ENCODE measurements around the gene ESR2. TPM values are rescaled to one million over a fixed set of nuclear protein-coding genes. Genes with fewer than 3 reads are reported as not detected.
A peak's percentile ranks its signal among the peaks of the same experiment; 100 is the strongest.
"Not testable (repeated sequence)": the region's sequence is repeated elsewhere in the genome, so short reads cannot be mapped to it uniquely, and the experiment has no call there.

ESR2 gene
- 0.27 TPM in 1 of 2 replicates, not detected in the other for total RNA-seq (2014; rRNA removed; shearing (Covaris generic); ENCODE audit: low replicate concordance)

DNA sequence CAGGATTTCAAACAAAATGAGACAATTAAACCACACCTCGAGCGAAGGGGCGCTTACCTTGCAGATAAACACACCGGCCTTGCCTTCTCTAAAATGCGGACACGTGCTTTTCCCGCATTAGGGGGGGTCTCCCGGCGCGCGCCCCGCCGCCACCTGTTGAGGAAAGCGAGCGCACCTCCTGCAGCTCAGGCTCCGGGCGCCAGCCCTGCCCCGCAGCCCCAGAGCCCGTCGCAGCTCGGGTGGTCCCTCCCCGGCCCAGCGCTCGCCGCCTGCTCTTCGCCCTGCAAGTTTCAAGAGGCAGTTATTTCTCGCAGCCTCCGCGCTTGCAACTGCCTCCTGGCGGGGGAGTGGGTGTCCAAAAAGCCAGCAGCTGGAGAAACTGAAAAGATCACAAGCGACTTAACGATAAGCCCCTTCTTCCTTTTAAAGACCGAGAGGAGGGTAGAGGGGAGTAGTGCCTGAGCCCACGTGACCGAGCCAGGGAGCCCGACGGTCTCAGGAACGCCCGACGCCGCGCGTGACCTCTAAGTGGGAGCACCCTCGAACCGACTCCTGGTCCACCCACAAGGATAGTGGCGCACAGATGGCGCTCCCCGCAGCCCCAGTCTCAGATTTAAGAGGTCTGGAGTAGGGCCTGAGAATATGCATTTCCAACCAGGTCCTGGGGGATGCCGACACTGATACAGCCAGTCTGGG is at the start of gene ESR2:
Gene ESR2, minus strand, starts transcription at position 396 of the 696 bp plus-strand sequence. CDS start 11,386 bp downstream, outside the sequence.
- in situ Hi-C loops (cut with HindIII; ENCODE audit: low pct_unique_long_range_greater_than_20kb, low sequenced_read_pairs), result no loop called here
- DNase-seq (ENCODE audit: low read depth), result no peak

DNA sequence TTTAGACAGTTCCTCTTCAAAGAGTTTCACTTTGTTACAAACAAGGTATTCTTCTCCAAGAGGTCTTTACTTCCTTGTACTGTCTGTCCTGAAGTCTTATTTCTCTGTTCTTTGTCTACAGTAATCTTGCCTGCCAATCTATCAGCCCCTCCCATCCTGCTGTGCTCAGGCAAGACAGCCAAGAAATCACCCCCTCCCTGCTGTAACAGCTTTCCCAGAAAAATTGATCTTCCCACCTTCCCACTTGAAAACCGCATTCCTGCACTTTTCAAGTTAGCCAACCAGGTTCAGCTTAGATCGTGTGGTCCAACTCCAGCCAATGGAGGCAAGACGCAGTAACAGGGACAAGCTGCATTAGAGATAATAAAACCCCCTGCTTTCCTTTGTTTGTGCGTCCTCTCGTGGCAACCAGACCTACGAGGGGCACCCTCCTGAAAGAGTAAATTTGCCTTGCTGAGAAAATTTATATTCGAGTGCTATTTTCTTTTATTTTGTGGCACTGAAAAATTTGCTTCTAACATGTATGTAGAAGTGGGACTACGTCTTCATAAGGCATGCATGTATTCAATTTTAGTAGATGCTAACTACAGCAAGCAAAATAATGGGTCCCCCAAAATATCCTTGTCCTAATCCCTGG is 46.5 kb upstream of the ESR2 start:
- in situ Hi-C loops (cut with HindIII; ENCODE audit: low pct_unique_long_range_greater_than_20kb, low sequenced_read_pairs), result no loop called here
- no peak for DNase-seq (ENCODE audit: low read depth)

DNA sequence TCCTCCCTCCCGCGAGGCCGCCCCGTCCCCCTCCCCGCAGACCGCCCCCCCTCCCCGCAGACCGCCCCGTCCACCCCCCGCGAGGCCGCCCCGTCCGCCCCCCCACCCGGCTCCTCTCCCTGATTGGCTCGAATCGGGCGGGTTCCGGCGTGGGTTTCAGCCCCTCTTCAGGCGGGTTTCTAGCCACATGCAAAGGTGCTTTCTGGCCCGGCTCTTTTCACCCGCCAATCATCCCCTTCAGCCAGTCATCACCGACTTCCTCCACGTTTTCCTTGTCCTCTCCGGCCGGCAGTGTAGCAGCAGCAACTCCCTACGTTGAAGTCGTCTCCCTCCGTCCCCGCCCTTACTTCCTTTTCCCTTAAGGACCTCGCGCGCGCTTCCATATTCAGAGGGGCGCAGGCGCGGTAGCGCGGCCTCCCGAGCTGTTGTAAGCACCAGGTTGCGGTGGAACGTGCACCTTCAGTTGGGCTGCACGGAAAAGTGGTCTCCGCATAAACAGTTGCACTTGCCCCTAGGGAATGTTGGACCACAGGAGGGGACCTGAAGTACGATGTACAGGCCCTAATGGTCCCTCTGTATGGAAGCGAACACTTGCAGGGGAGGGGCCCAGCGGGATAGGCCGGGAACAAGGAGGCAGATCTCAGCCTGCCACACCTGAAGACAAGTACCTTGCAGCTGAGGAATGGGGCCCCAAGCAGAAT is 44.6 kb upstream of the ESR2 start:
- in situ Hi-C loops (cut with HindIII; ENCODE audit: low pct_unique_long_range_greater_than_20kb, low sequenced_read_pairs), result no loop called here
- DNase-seq (ENCODE audit: low read depth), result peak; percentile 96

DNA sequence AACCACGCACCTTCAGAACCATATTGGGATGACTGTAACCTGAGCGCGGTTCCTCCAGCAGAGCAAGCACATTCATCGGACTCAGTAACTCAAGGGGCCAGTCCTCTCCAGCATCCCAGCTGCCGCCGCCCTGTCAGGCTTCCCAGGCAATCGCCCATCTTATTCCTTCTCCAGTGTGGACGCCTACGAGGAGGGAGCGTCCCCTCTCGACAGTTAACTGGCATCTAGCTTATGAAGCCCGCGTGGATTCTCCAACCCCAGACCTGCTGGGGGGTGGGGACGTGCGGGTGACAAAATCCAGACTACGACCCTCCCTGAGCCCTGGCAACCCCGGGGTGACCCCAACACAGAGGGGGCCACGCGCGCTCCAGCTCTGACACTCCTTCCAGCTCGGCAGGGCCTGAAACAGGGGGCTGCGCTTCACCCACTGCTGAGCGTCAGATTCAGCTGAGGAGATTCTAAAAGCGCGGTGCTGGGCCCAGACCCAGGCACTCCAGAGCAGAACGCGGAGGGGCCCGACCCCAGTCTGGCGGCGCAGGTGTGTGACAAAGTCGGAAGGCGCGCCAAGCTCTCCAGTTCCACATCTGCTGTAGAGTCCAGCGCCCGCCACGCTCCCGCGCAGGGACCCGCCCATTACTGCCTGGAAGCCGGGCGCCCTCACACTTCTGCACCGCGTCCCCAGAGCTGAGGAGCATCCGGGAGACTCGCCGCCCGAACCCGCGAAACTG is 43.9 kb upstream of the ESR2 start:
- in situ Hi-C loops (cut with HindIII; ENCODE audit: low pct_unique_long_range_greater_than_20kb, low sequenced_read_pairs), result no loop called here
- peak; percentile 64 for DNase-seq (ENCODE audit: low read depth)

DNA sequence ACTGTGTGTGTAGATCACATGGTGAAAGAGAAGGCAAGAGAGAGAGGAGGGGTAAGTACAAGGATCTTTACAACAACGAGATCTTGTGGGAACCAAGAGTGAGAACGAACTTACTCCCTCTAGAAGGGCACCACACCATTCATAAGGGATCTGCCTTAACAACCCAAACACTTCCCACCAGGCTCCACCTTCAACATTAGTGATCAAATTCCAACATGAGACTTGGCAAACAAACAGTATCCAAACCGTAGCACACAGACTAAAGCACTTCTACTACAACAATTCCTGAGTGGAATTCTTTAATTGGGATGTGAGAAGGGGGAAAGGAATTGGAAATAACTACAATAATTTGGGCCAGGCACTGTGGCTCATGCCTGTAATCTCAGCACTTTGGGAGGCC is 35.0 kb upstream of the ESR2 start:
- DNase-seq (ENCODE audit: low read depth), result no peak
- in situ Hi-C loops (cut with HindIII; ENCODE audit: low pct_unique_long_range_greater_than_20kb, low sequenced_read_pairs), result no loop called here

DNA sequence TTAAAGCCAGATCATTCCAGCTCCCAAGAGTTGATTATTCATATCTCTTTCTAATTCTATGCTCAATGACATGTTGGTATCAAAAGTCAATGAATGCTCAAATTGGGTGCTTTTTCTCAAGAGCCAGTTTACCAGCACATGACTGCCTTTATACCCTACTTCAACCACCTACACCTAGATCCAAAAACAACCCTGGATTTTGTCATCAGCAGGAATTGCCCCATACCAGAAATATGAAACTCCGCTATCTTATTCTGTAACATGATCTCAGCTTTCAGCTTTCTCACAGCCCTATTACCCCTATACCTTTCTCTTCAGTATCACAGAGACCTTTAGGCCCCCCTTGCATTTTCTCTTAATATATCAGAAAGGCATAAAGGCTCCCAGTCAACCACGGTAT is 32.3 kb upstream of the ESR2 start:
- in situ Hi-C loops (cut with HindIII; ENCODE audit: low pct_unique_long_range_greater_than_20kb, low sequenced_read_pairs), result no loop called here
- no peak for DNase-seq (ENCODE audit: low read depth)

DNA sequence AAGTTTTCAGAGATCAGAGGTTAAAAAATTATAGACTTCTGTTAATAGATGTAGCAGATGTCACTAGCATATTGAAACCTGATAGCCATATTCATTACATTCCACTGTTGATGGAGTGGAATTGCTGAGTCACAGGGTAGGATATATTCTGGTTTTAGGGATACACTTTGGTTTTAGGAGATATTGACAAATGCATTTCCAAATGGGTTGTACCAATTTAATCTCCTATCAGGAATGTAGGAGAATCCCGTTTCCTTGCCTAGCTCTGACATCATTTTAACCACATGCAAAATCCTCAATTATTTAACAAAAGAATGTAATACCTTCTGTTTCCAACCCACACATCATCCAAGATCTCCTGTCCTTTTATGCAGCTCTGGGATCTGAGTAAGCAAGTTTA is 30.7 kb upstream of the ESR2 start:
- DNase-seq (ENCODE audit: low read depth), result no peak
- in situ Hi-C loops (cut with HindIII; ENCODE audit: low pct_unique_long_range_greater_than_20kb, low sequenced_read_pairs), result no loop called here

DNA sequence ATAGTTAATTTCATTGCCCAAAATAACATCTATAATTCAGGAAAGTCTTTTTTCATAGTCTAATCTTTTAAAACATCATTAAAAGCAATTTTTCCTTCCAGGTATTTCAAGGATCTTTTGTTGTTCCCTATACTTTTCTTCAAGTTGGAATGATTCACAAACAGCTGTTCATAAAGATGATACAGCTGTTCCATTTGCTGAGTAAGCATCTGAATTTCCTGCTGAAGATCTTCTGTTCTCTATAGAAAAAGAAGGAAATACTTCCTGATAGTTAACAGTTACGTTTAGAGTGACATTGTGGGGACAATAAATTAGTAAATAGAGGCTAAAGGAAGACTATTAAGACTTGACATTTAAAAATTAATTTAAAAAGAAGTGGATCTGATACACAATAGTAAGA is 30.3 kb upstream of the ESR2 start:
- in situ Hi-C loops (cut with HindIII; ENCODE audit: low pct_unique_long_range_greater_than_20kb, low sequenced_read_pairs), result no loop called here

DNA sequence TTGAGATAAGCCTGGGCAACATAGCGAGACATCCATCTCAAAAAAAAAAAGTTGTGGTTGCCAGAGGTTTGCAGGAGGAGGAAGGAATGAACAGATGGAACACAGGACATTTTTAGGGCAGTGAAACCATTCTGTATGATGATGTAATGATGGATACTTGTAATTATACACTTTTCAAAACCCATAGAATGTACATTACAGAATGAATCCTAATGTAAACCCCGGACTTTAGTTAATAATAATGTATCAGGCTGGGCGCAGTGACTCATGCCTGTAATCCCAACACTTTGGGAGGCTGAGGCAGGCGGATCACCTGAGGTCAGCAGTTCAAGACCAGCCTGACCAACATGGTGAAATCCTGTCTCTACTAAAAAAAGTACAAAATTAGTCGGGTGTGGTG is 26.2 kb upstream of the ESR2 start:
- DNase-seq (ENCODE audit: low read depth); in situ Hi-C loops (cut with HindIII; ENCODE audit: low pct_unique_long_range_greater_than_20kb, low sequenced_read_pairs): not testable (repeated sequence)

More for the DNA sequence above, 30.3 kb upstream of the ESR2 start:
- no peak for DNase-seq (ENCODE audit: low read depth)

DNA sequence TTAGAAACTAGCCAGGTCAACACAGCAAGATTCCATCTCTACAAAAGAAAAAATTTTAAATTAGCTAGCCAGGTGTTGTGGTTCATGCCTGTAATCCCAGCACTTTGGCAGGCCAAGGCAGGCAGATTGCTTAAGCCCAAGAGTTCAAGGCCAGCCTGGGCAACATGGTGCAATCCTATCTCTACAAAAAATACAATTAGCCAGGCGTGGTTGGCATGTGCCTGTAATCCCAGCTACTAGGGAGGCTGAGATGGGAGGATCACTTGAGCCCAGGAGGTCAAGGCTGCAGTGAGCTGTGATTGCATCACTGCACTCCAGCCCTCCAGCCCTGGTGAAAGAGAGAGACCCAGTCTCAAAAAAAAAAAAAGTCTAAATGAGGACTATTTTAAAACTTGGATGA is 24.5 kb upstream of the ESR2 start:
- in situ Hi-C loops (cut with HindIII; ENCODE audit: low pct_unique_long_range_greater_than_20kb, low sequenced_read_pairs); DNase-seq (ENCODE audit: low read depth): not testable (repeated sequence)

DNA sequence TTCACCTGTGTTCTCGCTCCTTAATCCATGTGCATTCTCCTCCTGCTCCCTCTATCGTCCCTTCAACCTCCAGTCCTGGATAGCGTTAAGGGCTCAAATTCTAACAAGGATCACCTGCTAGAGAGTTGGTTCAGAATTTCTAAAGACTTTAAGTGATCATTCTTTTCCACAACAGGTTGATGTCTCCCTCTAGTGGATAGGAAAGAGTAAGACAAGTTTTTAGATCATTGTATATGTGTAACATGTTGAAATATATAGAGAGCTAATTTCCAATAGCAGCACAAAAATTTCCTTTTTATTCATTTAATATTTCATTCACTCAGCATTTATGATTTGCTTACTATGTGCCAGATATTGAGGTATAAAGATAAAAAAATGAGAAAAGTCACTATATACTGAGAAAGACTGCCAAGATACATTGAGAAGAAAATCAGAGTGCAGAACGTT is 9.3 kb upstream of the ESR2 start:
- DNase-seq (ENCODE audit: low read depth), result peak; percentile 51
- in situ Hi-C loops (cut with HindIII; ENCODE audit: low pct_unique_long_range_greater_than_20kb, low sequenced_read_pairs), result no loop called here

DNA sequence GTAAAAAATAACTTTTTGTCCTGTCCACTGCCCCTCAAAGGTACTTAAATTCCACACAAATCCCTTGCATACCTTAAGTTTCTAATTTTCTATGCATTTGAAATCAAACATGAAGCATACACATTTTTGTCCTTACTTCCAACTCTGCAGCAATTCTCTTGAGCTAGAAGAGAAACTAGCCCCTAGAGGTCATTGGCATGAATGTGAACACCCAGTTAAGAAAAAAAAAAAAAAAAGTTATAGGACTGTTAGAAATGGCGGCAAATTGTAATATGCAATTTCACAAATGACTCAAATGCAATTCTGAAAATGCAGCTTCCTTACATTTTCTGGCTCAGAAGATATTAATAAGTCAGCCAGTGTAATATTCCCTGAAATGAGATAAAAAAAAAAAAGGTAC is 4.6 kb upstream of the ESR2 start:
- in situ Hi-C loops (cut with HindIII; ENCODE audit: low pct_unique_long_range_greater_than_20kb, low sequenced_read_pairs), result no loop called here
- no peak for DNase-seq (ENCODE audit: low read depth)

DNA sequence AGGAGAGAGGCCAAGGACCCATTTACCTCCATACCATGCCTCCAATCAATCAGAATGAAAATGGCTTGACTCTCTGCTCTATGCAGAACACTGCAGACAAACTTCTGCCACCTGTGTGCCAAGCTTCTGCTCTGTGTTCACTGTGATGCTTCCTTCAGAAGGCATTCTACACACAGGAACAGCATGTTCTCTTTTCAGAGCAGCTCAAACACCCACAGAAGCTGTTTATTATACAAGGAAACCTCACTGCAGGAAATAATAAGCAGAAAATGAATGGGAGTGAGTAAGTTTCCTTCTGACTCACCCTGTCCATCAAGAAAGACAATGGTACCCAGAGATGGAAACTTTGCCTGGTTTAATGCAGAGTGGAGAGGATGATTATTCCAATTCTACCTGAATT is 2.4 kb upstream of the ESR2 start:
- DNase-seq (ENCODE audit: low read depth), result peak; percentile 11
- in situ Hi-C loops (cut with HindIII; ENCODE audit: low pct_unique_long_range_greater_than_20kb, low sequenced_read_pairs), result no loop called here

DNA sequence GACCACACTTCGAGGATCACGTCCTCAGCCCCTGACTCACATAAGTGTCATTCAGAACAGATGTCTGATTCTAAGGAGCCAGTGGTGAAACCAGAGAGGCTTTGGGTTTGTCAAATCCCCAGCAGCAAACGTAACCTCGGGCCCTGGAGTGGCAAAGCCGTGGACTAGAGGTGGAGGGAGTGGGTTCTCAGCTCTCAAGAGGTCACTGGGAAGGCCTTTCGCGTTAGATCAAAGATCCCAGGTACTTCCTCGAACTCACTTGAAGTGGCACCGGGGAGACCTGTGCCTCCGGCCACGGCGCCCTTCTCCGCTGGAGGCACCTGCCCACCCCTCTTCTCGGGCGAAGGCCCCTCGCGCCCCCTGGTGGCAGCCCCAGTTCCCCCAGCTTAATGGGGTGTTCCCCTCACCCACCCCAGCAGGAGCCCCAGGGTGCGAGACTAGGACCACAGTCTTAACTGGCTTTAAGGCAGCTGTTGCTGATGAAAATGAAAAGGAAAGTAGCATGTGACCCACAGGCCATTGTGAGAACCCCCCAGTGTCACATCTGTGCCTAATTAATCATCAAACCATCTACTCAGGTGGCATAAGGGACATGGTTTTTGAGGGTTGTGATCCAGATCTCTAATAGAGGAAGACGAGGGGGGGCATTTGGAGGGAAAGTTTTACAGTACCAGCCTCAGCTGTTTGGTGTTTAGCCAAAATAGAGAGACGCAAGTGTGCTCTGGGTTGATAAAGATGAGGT is 672 bp upstream of the ESR2 start:
- in situ Hi-C loops (cut with HindIII; ENCODE audit: low pct_unique_long_range_greater_than_20kb, low sequenced_read_pairs), result no loop called here

DNA sequence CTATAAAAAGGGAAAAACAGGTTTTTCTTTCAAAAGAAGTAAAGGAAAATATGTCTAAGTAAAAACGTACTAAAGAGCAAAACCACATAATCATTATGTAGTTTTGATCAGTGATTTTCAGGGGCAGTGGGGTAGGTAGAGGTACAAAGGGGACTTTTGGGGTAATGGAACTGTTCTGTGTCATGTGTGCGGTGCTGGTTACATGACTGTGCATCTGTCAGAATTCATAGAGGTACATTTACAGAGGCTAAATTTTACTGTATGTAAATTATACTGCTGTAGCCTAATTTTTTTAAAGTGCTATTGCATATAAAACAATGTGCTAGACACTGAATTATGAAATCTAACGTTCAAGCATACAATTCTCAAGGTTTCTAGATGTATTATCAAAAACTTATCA is 2.0 kb downstream of the ESR2 start:
- no peak for DNase-seq (ENCODE audit: low read depth)
- in situ Hi-C loops (cut with HindIII; ENCODE audit: low pct_unique_long_range_greater_than_20kb, low sequenced_read_pairs), result no loop called here

More for the DNA sequence above, 672 bp upstream of the ESR2 start:
- no peak for DNase-seq (ENCODE audit: low read depth)

DNA sequence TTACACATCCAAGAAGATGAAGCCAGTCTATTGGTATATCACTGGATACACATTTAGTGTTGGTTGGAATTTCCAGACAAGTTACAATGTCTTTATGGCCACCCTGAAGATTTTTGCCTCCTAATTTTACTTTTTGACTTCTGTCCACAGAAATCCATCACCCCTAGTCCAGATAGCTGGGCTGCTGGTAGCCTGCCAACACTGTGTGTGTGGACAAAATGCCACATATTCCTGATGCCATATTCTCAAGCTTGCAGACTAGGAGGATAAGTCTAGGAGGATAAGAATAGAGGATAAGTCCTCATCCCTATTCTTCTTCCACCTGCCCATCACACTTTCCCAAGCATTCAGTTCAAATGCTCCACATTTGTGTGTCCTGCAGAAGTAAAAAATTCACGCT is 4.6 kb downstream of the ESR2 start:
- DNase-seq (ENCODE audit: low read depth), result no peak
- in situ Hi-C loops (cut with HindIII; ENCODE audit: low pct_unique_long_range_greater_than_20kb, low sequenced_read_pairs), result no loop called here

DNA sequence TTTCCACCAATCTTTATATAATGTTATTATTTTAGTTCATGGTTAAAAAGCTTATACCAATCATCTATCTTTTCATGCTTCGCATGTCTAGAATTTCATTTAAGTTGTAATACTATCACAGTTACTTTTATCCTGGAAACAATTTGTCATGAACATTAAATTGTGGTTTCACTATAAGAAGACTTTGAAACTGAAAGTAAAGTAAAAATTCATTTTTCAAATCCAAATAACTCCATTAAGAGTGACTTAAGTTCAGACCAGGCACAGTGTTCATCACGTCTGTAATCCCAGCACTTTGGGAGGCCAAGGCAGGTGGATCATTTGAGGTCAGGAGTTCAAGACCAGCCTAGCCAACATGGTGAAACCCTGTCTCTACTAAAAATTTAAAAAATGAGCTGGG is 12.4 kb downstream of the ESR2 start:
- DNase-seq (ENCODE audit: low read depth), result no peak
- in situ Hi-C loops (cut with HindIII; ENCODE audit: low pct_unique_long_range_greater_than_20kb, low sequenced_read_pairs), result no loop called here
